RKO (cell line): Measurements from ENCODE around the gene HS3ST5.
"Not testable (repeated sequence)": the region's sequence is repeated elsewhere in the genome, so short reads cannot be mapped to it uniquely, and the experiment has no call there.

ENCODE experiments used
- DNase-seq: peaks from one replicate; pipeline ENCODE4 v3.0.0-alpha.2; 2016; ENCODE audit warnings: low spot score

Gene HS3ST5

DNA sequence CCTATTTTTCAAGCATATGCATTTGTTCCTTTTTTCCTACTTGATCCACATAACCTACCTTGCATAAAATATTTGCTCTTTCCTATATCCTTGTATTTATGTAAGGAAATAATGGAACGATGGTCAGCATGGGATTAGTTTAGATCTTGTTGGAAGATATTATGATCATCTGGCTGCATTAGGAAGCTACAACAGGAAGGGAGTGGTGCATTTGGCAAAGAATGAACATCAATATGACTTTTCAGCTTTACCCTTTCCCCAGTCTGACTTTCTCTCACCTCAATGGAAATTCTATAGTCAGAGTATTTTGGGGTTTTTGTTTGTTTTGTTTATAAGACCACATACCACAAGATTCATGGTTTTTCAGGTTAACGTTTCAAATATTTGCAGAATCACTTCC, 66.0 kb downstream of the HS3ST5 start:
- no peak for DNase-seq

DNA sequence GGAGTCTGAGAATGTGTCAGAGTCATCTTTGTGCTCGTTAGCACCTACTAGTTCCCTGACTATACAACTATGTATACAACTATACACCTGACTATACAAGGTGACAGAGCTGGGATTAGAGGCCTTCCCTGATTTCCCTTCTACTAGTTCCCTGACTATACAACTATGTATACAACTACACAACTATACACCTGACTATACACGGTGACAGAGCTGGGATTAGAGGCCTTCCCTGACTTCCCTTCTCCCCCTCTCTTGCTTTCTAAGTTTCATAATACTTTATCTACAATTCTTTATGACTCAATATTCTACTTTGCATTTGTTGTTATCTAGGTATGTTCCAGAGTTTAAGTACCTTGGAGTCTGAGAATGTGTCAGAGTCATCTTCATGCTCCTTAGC, 68.0 kb downstream of the HS3ST5 start:
- DNase-seq = no peak

DNA sequence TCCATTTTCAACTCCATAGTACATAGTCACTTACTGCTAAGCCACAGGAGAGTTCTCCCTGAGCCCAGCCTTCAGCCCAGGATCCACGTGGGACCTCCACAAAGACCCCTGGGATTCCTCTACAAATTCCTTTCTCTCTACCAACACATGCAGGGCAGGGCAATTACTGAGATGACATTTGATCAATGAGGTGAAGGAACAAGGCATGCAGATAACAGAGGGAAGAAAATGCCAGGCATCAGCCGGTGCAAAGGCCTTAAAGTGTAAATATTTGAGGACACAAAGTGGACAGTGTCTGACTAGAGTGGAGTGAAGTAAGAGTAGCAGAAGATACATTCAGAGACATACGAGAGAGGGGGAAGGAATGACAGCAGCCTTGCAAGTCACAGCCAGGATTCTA, 70.2 kb downstream of the HS3ST5 start:
- DNase-seq = no peak

DNA sequence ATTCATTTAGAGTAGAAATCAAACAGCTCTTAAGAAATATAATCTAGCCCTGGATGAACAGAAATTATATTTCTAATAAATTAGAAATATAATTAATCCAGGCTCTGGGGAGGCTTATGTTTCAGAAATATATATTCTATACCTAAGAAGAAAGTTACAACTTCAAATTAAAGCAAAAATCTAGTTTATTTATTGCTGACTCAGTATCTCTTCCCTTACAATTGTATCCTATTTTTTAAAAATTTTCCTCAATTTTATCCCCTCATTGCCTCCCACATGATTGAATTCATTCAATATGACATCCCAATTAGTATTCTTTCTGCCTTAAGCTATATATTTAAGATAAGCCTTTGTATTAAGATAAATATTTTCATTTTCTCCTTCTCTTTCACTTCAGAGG, 71.4 kb downstream of the HS3ST5 start:
- no peak for DNase-seq

GRCh38 chr6:114267897-114268296, 74.9 kb downstream of the HS3ST5 start:
- no peak for DNase-seq

- no peak for DNase-seq
Measured at GRCh38 chr6:114260810-114261209, 82.0 kb downstream of the HS3ST5 start.

DNA sequence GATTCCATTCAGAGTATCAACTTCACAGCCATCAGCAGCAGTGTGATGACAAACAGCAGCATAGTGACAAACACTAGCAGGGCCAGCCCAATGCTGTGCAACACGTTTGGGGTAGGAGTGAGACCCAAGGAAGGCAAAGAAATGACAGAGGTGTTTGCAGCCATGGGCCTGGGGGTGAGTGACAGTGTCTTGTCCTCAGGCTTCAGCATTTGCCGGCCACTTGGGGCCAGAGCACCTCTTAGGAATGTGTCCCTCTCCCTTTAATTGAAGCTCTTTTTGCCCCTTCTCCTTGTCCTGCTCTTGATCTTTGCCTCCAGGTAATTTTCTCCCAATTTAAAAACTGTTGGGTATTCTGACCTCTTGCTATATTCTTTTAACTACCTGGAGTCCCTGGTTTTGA, 84.4 kb downstream of the HS3ST5 start:
- no peak for DNase-seq

DNA sequence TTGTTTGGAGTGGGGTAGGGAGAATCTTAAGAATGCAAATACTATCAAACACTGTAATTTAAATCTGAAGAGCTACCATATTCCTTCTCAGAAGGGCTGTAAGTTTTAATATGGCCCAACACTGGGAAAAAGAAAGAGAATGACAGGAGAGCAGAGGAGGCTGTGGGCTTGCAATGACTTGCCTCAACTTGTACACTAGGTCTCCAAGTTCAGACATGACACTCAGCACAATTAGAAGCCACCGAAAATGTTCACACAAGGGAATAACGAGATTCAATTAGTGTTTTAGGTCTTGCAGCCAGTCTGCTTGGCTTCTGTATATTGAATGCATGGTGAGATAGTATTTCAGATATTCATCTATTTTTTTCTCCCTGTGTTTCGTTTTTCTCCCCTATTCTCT, 89.4 kb downstream of the HS3ST5 start:
- DNase-seq = no peak

GRCh38 chr6:114249522-114249921, 93.3 kb downstream of the HS3ST5 start:
- no peak for DNase-seq

DNA sequence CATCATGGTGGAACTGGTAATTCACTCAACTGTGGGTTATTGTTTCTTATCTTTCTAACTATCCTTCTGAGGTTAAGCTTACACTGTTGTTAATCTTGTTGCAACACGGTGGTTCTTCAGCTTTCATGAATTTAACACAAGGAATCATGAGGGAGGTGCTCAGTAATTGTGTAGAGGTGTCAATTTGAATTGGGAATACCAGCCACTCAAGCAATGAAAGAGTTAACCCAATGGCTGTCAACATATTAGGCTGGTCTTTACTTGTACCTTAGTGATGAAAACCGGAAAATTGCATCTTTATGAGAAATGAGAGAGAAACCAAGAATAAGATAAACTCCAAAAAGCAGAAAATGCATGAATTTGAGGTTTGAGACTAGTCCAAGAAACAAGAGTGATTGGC, 95.7 kb downstream of the HS3ST5 start:
- no peak for DNase-seq

- DNase-seq = no peak
Measured at GRCh38 chr6:114240796-114241195, 102.0 kb downstream of the HS3ST5 start.

GRCh38 chr6:114228675-114229074, 114.1 kb downstream of the HS3ST5 start:
- DNase-seq = no peak

DNA sequence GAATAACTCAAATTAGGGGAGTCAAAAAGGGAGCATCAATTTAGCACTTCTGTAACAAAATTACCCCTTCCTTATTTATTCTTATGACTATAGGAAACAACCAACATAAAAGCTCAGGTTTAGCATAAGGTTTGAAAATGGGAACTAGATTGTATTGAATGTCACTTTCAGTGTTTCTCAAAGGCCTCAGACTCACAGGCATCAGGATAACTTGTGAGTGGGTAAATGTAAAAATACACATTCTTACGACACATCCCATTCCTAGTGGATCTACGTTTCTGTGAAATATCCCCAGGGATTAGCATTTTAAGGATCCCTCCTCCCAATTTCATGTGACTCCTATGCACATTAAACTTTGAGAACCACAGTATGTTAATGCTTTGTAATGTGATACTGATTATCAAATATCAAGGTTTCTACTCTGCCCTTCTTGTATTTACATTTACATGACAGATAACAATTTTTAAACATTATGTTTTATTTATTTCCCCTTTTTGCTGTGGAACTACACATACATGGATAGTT, 114.8 kb downstream of the HS3ST5 start:
- DNase-seq = no peak

GRCh38 chr6:114220241-114220640, 122.6 kb downstream of the HS3ST5 start:
- DNase-seq = no peak

- no peak for DNase-seq
Measured at GRCh38 chr6:114218437-114219340, 124.1 kb downstream of the HS3ST5 start.

- DNase-seq = not testable (repeated sequence)
Measured at GRCh38 chr6:114217996-114218395, 124.8 kb downstream of the HS3ST5 start.

DNA sequence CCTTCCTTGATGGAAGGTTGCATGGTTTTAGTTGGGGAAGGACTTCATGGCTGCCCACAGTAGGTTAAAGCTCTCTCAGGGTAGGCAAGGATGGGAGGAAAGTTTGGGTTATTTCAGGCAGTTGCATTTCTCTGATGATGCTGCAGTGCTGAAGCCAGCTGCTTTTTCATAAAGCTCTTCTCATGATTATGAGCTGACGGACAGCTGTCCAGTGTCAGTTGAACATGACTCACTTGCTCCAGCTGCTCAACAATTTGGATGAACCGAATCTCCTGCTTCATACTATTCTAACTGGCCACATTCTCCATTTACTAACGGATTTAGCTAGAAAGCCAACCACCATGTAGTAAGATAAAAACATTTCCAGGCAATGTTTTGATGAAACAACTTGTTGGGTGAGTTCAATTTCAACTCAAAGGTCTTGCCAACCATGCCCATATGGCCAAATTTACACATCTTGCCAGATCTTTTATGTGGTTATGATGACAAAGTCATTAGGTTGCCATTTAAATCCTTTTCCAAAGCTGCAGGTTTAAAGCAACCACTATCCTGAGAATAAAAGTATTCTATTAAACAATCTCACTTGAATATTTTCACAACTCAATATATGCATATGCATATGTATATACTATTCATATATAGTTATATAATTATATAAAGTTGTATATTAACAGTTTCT, 125.9 kb downstream of the HS3ST5 start:
- no peak for DNase-seq

GRCh38 chr6:114210467-114210866, 132.4 kb downstream of the HS3ST5 start:
- no peak for DNase-seq

DNA sequence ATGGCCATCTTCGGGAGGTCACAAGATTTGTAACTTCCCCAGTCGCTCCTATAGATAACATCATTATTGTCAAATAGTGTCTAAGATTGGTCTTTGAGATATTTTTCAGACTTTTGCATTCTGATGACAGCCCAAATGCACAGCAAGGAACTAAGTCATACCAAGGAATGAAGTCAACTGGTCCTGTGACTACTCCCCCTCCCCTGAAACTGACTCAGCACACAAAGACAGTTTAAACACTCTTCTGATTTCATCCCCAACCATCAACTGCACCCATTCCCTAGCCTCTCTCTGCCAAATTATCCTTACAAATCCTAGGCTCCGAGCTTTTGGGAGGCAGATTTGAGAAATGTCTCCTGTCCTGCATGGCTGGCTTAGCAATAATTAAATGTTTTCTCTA, 139.4 kb downstream of the HS3ST5 start:
- no peak for DNase-seq

GRCh38 chr6:114202389-114202788, 140.4 kb downstream of the HS3ST5 start:
- DNase-seq = no peak

DNA sequence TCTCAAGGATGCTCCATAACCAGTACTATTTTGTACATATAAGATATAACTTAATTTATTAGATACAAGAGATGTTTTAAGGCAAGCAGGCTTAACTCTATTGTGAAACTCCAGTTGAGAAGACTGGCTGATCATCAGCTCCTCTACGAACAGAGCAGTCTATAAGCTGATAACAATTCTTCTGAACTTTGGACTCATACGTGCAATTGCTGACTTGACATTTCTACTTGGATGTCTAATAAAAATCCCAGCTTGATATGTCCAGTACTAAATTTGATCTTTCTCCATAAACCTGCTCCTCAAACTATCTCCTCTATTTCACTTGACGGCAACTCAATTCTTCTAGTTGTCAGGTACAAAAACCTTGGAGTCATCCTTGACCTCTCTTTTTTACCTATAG, 141.9 kb downstream of the HS3ST5 start:
- DNase-seq = no peak

GRCh38 chr6:114195631-114196403, 147.0 kb downstream of the HS3ST5 start:
- DNase-seq = no peak

GRCh38 chr6:114195027-114195365, 147.8 kb downstream of the HS3ST5 start:
- no peak for DNase-seq
